CD4-positive, alpha-beta T cell treated with Interleukin-4 for 4 hours (primary cell): Measurements from ENCODE around the gene MAGI1.
"Not testable (repeated sequence)": the region's sequence is repeated elsewhere in the genome, so short reads cannot be mapped to it uniquely, and the experiment has no call there.

Experiments used
- DNase-seq: peaks from one replicate; pipeline ENCODE4 v3.0.0-alpha.2; 2020

MAGI1 gene

GRCh38 chr3:65734382-65734781 lies 304.3 kb downstream of the MAGI1 start:
- DNase-seq = no peak

- DNase-seq = no peak
These were observed 305.3 kb downstream of the MAGI1 start for GRCh38 chr3:65733459-65733858.

GRCh38 chr3:65732051-65732935 lies 306.4 kb downstream of the MAGI1 start:
- DNase-seq = peak; percentile 51

GRCh38 chr3:65730449-65730848 lies 308.3 kb downstream of the MAGI1 start:
- DNase-seq = no peak

- no peak for DNase-seq
These were observed 308.7 kb downstream of the MAGI1 start for GRCh38 chr3:65729973-65730372.

- no peak for DNase-seq
These were observed 309.2 kb downstream of the MAGI1 start for GRCh38 chr3:65729555-65729954.

GRCh38 chr3:65728138-65728537 lies 310.6 kb downstream of the MAGI1 start:
- no peak for DNase-seq

GRCh38 chr3:65723985-65724384 lies 314.7 kb downstream of the MAGI1 start:
- DNase-seq = no peak

GRCh38 chr3:65723011-65723410 lies 315.7 kb downstream of the MAGI1 start:
- DNase-seq = no peak

GRCh38 chr3:65720989-65721737 lies 317.6 kb downstream of the MAGI1 start:
- no peak for DNase-seq

GRCh38 chr3:65719639-65720038 lies 319.1 kb downstream of the MAGI1 start:
- not testable (repeated sequence) for DNase-seq

- no peak for DNase-seq
These were observed 320.9 kb downstream of the MAGI1 start for GRCh38 chr3:65717676-65718346.

GRCh38 chr3:65716071-65716751 lies 322.5 kb downstream of the MAGI1 start:
- no peak for DNase-seq

GRCh38 chr3:65714134-65714533 lies 324.6 kb downstream of the MAGI1 start:
- DNase-seq = no peak

GRCh38 chr3:65713016-65713415 lies 325.7 kb downstream of the MAGI1 start:
- DNase-seq = no peak

GRCh38 chr3:65712140-65712539 lies 326.6 kb downstream of the MAGI1 start:
- DNase-seq = no peak

GRCh38 chr3:65706776-65707568 lies 331.7 kb downstream of the MAGI1 start:
- DNase-seq = no peak

- DNase-seq = no peak
These were observed 332.4 kb downstream of the MAGI1 start for GRCh38 chr3:65706301-65706700.

GRCh38 chr3:65703820-65704219 lies 334.9 kb downstream of the MAGI1 start:
- DNase-seq = no peak

- no peak for DNase-seq
These were observed 335.7 kb downstream of the MAGI1 start for GRCh38 chr3:65703026-65703425.

GRCh38 chr3:65702202-65702601 lies 336.5 kb downstream of the MAGI1 start:
- DNase-seq = no peak

- no peak for DNase-seq
These were observed 337.2 kb downstream of the MAGI1 start for GRCh38 chr3:65701516-65701915.
